Hepatocyte (in vitro differentiated cells): ENCODE data around the gene MRPS18B.

Experiments
- CTCF ChIP-seq: fragments of 200-600 bp; sonication (generic); IDR thresholded peaks from 2 replicates; pipeline ENCODE4 v1.5.1; 2016; ENCODE audit warnings: antibody characterized with exemption, mild to moderate bottlenecking; ENCODE audit not compliant: poor library complexity
- EZH2 ChIP-seq: fragments of 200-600 bp; sonication (generic); IDR thresholded peaks from 2 replicates; pipeline ENCODE4 v1.6.1; 2016; ENCODE audit warnings: antibody characterized with exemption, mild to moderate bottlenecking, borderline replicate concordance

- TF ChIP-seq CTCF: peak; percentile 99
- no peak for TF ChIP-seq EZH2
Observed at GRCh38 chr6:30672445-30673253, 55.0 kb downstream of the MRPS18B start, which contains the start of gene DHX16.
